ENCODE results near the gene DOP1A.

Gene DOP1A

DNA sequence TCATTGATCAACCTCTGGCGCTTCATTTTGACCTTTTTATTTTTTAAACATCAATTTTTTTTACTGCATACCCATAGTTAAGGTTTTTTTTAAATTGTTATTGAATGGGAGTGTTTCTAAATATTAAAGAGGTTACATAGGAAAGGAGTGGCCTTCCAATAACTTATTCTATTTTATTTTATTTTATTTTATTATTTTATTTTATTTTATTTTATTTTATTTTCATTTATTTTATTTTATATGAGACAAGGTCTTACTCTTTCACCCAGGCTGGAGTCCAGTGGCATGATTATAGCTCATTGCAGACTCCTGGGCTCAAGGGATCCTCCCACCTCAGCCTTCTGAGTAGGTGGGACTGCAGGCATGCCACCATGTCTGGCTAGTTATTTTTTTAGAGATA lies 30.2 kb downstream of the DOP1A start:
- no peak for DNase-seq (ENCODE audit: low read depth)

GRCh38 chr6:83098589-83098988 lies 31.1 kb downstream of the DOP1A start:
- H3K4me3 ChIP-seq (ENCODE audit: low read length) = no peak overlapping the region
- no peak for DNase-seq (ENCODE audit: low read depth)
- TF ChIP-seq, protein P1, sequence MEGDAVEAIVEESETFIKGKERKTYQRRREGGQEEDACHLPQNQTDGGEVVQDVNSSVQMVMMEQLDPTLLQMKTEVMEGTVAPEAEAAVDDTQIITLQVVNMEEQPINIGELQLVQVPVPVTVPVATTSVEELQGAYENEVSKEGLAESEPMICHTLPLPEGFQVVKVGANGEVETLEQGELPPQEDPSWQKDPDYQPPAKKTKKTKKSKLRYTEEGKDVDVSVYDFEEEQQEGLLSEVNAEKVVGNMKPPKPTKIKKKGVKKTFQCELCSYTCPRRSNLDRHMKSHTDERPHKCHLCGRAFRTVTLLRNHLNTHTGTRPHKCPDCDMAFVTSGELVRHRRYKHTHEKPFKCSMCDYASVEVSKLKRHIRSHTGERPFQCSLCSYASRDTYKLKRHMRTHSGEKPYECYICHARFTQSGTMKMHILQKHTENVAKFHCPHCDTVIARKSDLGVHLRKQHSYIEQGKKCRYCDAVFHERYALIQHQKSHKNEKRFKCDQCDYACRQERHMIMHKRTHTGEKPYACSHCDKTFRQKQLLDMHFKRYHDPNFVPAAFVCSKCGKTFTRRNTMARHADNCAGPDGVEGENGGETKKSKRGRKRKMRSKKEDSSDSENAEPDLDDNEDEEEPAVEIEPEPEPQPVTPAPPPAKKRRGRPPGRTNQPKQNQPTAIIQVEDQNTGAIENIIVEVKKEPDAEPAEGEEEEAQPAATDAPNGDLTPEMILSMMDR (conservative IDR thresholded peaks at IDR 0.05; ENCODE audit: low read length) = no peak

More for the DNA sequence above, 30.2 kb downstream of the DOP1A start:
- TF ChIP-seq, protein P1 (conservative IDR thresholded peaks at IDR 0.05; ENCODE audit: low read length) = no peak
- no peak overlapping the region for H3K4me3 ChIP-seq (ENCODE audit: low read length)

GRCh38 chr6:83108378-83108777 lies 40.9 kb downstream of the DOP1A start:
- TF ChIP-seq, protein P1 (conservative IDR thresholded peaks at IDR 0.05; ENCODE audit: low read length) = no peak
- no peak overlapping the region for H3K4me3 ChIP-seq (ENCODE audit: low read length)
- no peak for DNase-seq (ENCODE audit: low read depth)

- DNase-seq (ENCODE audit: low read depth) = no peak
- no peak overlapping the region for H3K4me3 ChIP-seq (ENCODE audit: low read length)
- TF ChIP-seq, protein P1 (conservative IDR thresholded peaks at IDR 0.05; ENCODE audit: low read length) = no peak
These were observed 45.8 kb downstream of the DOP1A start for GRCh38 chr6:83113258-83113657.

DNA sequence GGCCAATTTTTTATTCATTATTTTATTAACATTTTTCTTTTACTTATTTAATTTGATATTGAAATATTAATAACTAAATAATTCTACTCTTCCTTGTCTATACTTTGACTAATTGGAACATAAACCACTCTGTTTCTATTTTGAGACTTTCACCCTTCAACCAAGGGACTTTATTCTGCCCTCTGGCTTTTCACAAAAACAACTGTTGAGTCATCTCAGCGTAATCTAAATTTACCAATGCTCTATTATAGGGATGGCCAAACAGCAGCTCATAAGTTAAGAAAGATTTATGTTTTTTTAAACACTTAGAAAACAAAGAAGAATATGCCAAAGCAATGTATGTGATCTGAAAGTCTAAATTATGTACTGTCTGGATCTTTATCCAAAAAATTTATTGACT lies 46.7 kb downstream of the DOP1A start:
- no peak for DNase-seq (ENCODE audit: low read depth)
- TF ChIP-seq, protein P1 (conservative IDR thresholded peaks at IDR 0.05; ENCODE audit: low read length) = no peak
- H3K4me3 ChIP-seq (ENCODE audit: low read length) = no peak overlapping the region

DNA sequence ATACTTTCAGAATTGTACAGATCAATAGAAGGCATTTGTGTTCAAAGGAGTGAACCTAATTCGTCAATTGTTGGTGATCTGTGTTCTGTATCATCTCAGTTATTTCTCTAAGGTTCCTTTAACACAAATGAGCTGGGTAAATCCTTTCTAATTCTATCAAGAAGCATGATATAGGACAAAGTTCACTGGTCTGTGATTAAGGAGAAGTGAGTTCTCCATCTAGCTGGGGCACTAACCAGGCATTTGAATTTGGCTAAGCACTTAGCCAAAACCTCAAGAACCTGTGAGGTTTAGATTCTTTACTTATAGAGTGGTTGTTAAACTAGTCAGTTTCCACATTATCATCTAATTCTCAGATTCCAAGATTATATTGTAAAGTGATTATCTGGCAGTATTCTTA lies 50.3 kb downstream of the DOP1A start:
- H3K4me3 ChIP-seq (ENCODE audit: low read length) = no peak overlapping the region
- TF ChIP-seq, protein P1 (conservative IDR thresholded peaks at IDR 0.05; ENCODE audit: low read length) = no peak
- no peak for DNase-seq (ENCODE audit: low read depth)

- TF ChIP-seq, protein P1 (conservative IDR thresholded peaks at IDR 0.05; ENCODE audit: low read length) = no peak
- no peak for DNase-seq (ENCODE audit: low read depth)
- H3K4me3 ChIP-seq (ENCODE audit: low read length) = no peak overlapping the region
These were observed 52.4 kb downstream of the DOP1A start for GRCh38 chr6:83119742-83120300.

All from AG10803 (cell line).